Astrocyte of the spinal cord (primary cell): ENCODE measurements around the gene TXNDC17.

Source experiments
- DNase-seq: peaks from one replicate; pipeline ENCODE4 v3.0.0; 2011; ENCODE audit warnings: low read depth, low spot score
- H3K4me3 ChIP-seq: 2 replicates; pipeline ENCODE4 v1.5.1; 2011; ENCODE audit warnings: low read depth, mild to moderate bottlenecking, low read length, moderate library complexity
- in situ Hi-C: cut with HindIII; loops from 2 replicates; pipeline ENCODE4 v1.10.0; 2017; ENCODE audit warnings: low sequenced_read_pairs
- TF ChIP-seq, protein P1 (sequence below): IDR thresholded peaks from 2 replicates; pipeline ENCODE4 v1.5.1; 2012; ENCODE audit warnings: low read depth, mild to moderate bottlenecking, low read length, inconsistent platforms

TXNDC17 gene

DNA sequence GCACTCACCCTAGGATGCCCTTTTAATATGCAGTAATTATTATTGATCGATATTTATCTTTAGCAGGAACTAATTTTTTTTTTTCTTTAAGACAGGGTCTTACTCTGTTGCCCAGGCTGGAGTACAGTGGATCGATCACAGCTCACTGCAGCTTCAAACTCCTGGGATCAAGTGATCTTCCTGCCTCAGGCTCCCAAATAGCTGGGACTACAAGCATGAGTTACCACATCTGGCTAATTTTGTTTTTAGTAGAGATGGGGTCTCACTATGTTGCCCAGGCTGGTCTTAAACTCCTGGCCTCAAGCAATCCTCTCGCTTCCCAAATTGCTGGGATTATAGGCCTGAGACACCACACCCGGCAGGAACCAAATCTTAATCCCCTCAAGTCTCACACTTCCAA, 29.6 kb upstream of the TXNDC17 start:
- no peak for DNase-seq
- H3K4me3 ChIP-seq: no peak overlapping the region
- in situ Hi-C loops: no loop called here
- TF ChIP-seq, protein P1, sequence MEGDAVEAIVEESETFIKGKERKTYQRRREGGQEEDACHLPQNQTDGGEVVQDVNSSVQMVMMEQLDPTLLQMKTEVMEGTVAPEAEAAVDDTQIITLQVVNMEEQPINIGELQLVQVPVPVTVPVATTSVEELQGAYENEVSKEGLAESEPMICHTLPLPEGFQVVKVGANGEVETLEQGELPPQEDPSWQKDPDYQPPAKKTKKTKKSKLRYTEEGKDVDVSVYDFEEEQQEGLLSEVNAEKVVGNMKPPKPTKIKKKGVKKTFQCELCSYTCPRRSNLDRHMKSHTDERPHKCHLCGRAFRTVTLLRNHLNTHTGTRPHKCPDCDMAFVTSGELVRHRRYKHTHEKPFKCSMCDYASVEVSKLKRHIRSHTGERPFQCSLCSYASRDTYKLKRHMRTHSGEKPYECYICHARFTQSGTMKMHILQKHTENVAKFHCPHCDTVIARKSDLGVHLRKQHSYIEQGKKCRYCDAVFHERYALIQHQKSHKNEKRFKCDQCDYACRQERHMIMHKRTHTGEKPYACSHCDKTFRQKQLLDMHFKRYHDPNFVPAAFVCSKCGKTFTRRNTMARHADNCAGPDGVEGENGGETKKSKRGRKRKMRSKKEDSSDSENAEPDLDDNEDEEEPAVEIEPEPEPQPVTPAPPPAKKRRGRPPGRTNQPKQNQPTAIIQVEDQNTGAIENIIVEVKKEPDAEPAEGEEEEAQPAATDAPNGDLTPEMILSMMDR: no peak

DNA sequence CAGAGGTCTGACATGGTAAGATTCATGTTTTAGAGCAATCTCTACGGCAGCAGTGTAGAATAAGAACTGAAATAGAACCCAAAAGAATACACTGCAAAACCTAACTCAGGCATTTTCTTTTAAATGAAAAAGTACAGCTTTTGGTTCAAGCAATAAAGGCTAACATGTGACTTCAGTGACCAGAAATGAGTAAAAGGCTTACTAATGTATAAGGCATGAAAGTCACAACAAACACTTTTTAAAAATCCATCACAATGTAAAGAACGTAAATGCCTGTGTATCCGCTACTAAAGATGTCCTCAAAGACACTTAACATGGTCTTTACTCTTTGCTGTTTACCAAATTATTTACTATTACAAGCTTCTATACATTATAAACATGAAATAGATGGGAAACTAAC, 16.9 kb upstream of the TXNDC17 start:
- DNase-seq: peak; percentile 12
- TF ChIP-seq, protein P1: no peak
- no peak overlapping the region for H3K4me3 ChIP-seq
- in situ Hi-C loops: no loop called here

DNA sequence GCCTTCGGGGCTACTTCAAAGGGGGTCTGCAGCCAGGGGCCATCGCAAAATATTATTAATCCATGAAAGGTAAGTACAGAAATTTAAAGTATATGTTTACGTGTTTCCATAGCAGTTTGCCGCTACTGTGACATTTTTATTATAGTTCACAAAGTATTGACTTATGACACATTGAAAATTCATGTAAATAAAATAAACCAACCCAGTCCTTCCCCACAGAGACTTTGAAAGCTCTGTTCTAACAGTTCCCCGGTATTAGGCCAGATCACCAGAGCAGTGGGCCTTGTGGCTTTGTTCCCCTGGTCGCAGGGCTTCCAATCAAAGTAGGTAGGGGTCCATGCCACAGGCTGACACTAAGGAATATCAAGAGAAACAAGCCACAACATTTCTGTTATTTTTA, 14.2 kb upstream of the TXNDC17 start:
- no peak overlapping the region for H3K4me3 ChIP-seq
- TF ChIP-seq, protein P1: no peak
- in situ Hi-C loops: no loop called here
- no peak for DNase-seq

DNA sequence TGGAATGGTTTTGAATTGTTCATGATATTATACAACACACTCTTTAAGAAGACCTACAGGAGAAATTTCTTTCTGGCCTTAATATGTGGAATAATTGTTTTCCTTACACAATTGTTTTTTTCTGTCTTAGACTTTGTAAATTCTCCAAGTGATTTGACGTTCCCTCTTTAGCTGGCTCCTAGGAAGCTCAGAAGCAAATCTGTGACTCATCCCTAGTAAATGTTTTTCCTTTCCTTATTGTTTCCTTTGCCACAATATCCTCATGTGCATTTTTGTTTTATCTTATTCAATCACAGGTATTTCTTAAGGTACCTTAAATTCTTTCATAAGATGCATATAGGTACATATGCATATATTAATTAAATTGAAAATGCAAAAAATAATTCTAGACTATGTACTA, 13.8 kb upstream of the TXNDC17 start:
- in situ Hi-C loops: no loop called here
- peak; percentile 32 for DNase-seq
- TF ChIP-seq, protein P1: no peak
- H3K4me3 ChIP-seq: no peak overlapping the region

DNA sequence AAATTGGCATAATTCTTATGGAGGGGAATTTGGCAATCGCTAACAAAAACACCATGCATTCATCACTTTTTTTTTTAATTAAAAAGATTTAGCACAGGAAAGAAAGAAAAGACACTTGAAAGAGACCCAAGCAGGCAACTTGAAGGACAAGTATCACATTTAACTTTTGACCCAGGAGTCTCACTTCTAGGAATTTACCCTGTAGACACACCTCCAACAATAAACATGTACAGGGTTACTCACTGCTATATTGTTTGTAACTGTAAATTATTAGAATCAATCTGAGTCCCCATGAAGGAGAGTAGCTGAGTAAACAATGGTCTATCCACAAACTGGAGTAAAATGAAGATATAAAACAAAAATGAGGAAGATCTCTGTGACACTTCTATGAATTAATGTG, 10.5 kb upstream of the TXNDC17 start:
- in situ Hi-C loops: no loop called here
- DNase-seq: no peak
- no peak overlapping the region for H3K4me3 ChIP-seq
- TF ChIP-seq, protein P1: no peak

DNA sequence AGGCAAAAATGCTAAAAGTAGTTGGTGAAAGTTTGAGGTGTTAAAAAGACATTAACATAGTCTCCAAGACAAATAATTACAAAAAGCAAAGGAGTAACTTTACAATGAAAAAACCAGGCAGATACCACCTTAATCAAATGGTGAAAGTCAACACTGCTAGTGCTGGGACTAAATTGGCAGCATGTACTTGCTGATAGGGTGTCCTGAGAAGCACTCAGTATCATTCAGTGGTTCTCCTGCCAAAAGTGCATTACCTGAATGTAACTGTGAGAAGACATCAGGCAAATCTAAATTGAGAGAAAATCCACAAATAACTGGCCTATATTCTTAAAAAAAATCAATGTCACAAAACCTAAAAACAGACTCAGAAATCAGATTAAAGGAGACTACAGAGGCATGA, 8.3 kb upstream of the TXNDC17 start:
- TF ChIP-seq, protein P1: no peak
- no peak overlapping the region for H3K4me3 ChIP-seq
- in situ Hi-C loops: no loop called here
- no peak for DNase-seq

DNA sequence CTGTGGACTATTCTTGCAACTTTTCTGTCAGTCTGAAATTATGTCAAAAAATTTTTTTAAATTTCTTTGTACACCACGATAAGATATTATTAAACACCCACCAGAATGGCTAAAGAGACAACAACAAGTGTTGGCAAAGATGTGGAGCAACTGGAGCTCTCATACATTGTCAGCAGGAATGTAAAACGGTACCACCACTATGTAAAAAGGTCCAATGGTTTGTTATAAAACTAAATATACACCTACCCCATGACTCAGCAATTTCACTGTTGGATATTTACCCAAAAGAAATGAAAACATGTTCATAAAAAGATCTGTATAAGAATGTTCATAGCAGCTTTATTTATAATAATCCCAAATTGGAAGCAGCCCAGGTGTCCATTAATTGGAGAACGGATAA, 7.6 kb upstream of the TXNDC17 start:
- H3K4me3 ChIP-seq: no peak overlapping the region
- in situ Hi-C loops: no loop called here
- TF ChIP-seq, protein P1: no peak
- DNase-seq: no peak
